Liver (tissue), 9 donors: ENCODE data around the gene RASAL2. TPM values are rescaled to one million over a fixed set of nuclear protein-coding genes. Genes with fewer than 3 reads are reported as not detected.
"Not testable (repeated sequence)": the region's sequence is repeated elsewhere in the genome, so short reads cannot be mapped to it uniquely, and the experiment has no call there.

Experiments
- DNase-seq: peaks from one replicate; pipeline ENCODE4 v3.0.0-alpha.2; 2017; ENCODE audit warnings: low spot score
- H3K27ac ChIP-seq, 2 donors: one replicate each; pipeline ENCODE4 v1.7.0; 2013; ENCODE audit warnings: inconsistent platforms in 2 of 2, low read length in 2 of 2, control low read depth in 1 of 2, low read depth in 1 of 2, mild to moderate bottlenecking in 1 of 2
- H3K27me3 ChIP-seq, 4 donors: one replicate each; pipeline versions ENCODE4 v1.6.1 to v1.7.0; 2013; ENCODE audit warnings: low read length in 3 of 4, inconsistent platforms in 1 of 4, mild to moderate bottlenecking in 1 of 4, moderate library complexity in 1 of 4; ENCODE audit not compliant: control insufficient read depth in 4 of 4, insufficient read depth in 4 of 4
- H3K36me3 ChIP-seq, 4 donors: one replicate each; pipeline versions ENCODE4 v1.6.1 to v1.7.0; 2013; ENCODE audit warnings: low read length in 3 of 4, mild to moderate bottlenecking in 3 of 4, low read depth in 1 of 4, moderate library complexity in 1 of 4; ENCODE audit not compliant: control insufficient read depth in 4 of 4, insufficient read depth in 3 of 4
- H3K4me1 ChIP-seq, 4 donors: one replicate each; pipeline versions ENCODE4 v1.6.1 to v1.7.0; 2013; ENCODE audit warnings: low read length in 3 of 4, mild to moderate bottlenecking in 3 of 4, moderate library complexity in 1 of 4; ENCODE audit not compliant: control insufficient read depth in 4 of 4, insufficient read depth in 4 of 4
- H3K4me3 ChIP-seq, 3 donors: one replicate each; pipeline versions ENCODE4 v1.6.1 to v1.7.0; 2013; ENCODE audit warnings: low read length in 3 of 3, control low read depth in 1 of 3, low read depth in 1 of 3, mild to moderate bottlenecking in 1 of 3
- H3K9ac ChIP-seq, 2 donors: one replicate each; pipeline ENCODE4 v1.7.0; 2013; ENCODE audit warnings: low read length in 2 of 2, mild to moderate bottlenecking in 2 of 2, moderate library complexity in 2 of 2, control low read depth in 1 of 2, low read depth in 1 of 2
- H3K9me3 ChIP-seq, 4 donors: one replicate each; pipeline versions ENCODE4 v1.6.1 to v1.7.0; 2013; ENCODE audit warnings: low read length in 3 of 4; ENCODE audit not compliant: control insufficient read depth in 4 of 4
- ATF3 ChIP-seq: IDR thresholded peaks from 2 replicates; pipeline ENCODE4 v1.6.1; 2016; ENCODE audit warnings: antibody characterized with exemption
- CTCF ChIP-seq: fragments of 150-350 bp; IDR thresholded peaks from 2 replicates; pipeline ENCODE4 v1.5.1; 2017; ENCODE audit warnings: improper control_type of control experiment, low read depth, low read length; ENCODE audit not compliant: missing input control
- EGR1 ChIP-seq, 2 donors: IDR thresholded peaks; 2 replicates each; pipeline ENCODE4 v1.6.1; 2016 to 2018; ENCODE audit warnings: antibody characterized with exemption in 2 of 2, low read depth in 2 of 2
- FOXA1 ChIP-seq: IDR thresholded peaks from 2 replicates; pipeline ENCODE4 v1.6.1; 2016; ENCODE audit warnings: antibody characterized with exemption
- FOXA2 ChIP-seq: IDR thresholded peaks from 2 replicates; pipeline ENCODE4 v1.6.1; 2016; ENCODE audit warnings: antibody characterized with exemption
- GABPA ChIP-seq, 2 donors: IDR thresholded peaks in 1 of 2; conservative IDR thresholded peaks in 1 of 2; 2 replicates each; pipeline ENCODE4 v1.6.1; 2016; ENCODE audit warnings: antibody characterized with exemption in 2 of 2, mild to moderate bottlenecking in 1 of 2, moderate library complexity in 1 of 2
- HNF4A ChIP-seq, 2 donors: conservative IDR thresholded peaks; 2 replicates each; pipeline ENCODE4 v1.6.1; 2016; ENCODE audit warnings: antibody characterized with exemption in 2 of 2, mild to moderate bottlenecking in 2 of 2
- HNF4G ChIP-seq: IDR thresholded peaks from 2 replicates; pipeline ENCODE4 v1.6.1; 2016; ENCODE audit warnings: antibody characterized with exemption
- JUND ChIP-seq, 2 donors: IDR thresholded peaks; 2 replicates each; pipeline ENCODE4 v1.6.1; 2016; ENCODE audit warnings: antibody characterized with exemption in 2 of 2
- NR2F2 ChIP-seq: IDR thresholded peaks from 2 replicates; pipeline ENCODE4 v1.6.1; 2016; ENCODE audit warnings: antibody characterized with exemption
- RAD21 ChIP-seq, 2 donors: IDR thresholded peaks; 2 replicates each; pipeline ENCODE4 v1.6.1; 2016; ENCODE audit warnings: antibody characterized with exemption in 2 of 2, mild to moderate bottlenecking in 2 of 2
- REST ChIP-seq: IDR thresholded peaks from 2 replicates; pipeline ENCODE4 v1.6.1; 2016; ENCODE audit warnings: antibody characterized with exemption, mild to moderate bottlenecking
- TAF1 ChIP-seq: conservative IDR thresholded peaks from 2 replicates; pipeline ENCODE4 v1.6.1; 2016; ENCODE audit warnings: antibody characterized with exemption, mild to moderate bottlenecking
- YY1 ChIP-seq: IDR thresholded peaks from 2 replicates; pipeline ENCODE4 v1.6.1; 2016; ENCODE audit warnings: antibody characterized with exemption, mild to moderate bottlenecking
- ZBTB33 ChIP-seq: IDR thresholded peaks from 2 replicates; pipeline ENCODE4 v1.6.1; 2016; ENCODE audit warnings: antibody characterized with exemption
- WGBS: extraction: QIAGEN DNeasy Blood & Tissue Kit; methylation state at CpG from one replicate; pipeline ENCODE4 v1.1.7; 2013; 5-methylcytosine and 5-hydroxymethylcytosine counted together
- polyA plus RNA-seq, 2 donors: library from polyadenylated mRNA; stranded (reverse) in 1 of 2; unstranded in 1 of 2; fragments of 200-250 nt in 1 of 2; fragments of >200 nt in 1 of 2; fragmentation: Nextera tagmentation in 1 of 2; extraction: Ambion mirVana in 1 of 2; gene quantifications; one replicate each; pipeline versions ENCODE4 v1.2.1 to v1.2.3, GENCODE V29; 2013 to 2015
- total RNA-seq, 2 donors: library from RNA; depleted of rRNA; stranded (reverse); fragments of >200 nt; gene quantifications; one replicate each; pipeline ENCODE4 v1.2.3, GENCODE V29; 2014
- TF ChIP-seq, protein P1 (sequence below): IDR thresholded peaks from 2 replicates; pipeline ENCODE4 v1.6.1; 2016; ENCODE audit warnings: antibody characterized with exemption
- donor health status: healthy.
- donor health status: healthy.
- donor health status: healthy.
- donor health status: healthy.
- donor health status: healthy.

Gene RASAL2
- total and polyA plus RNA-seq, 4 donors = 1.8 to 8.1 (median 4.1) TPM

GRCh38 chr1:178120088-178120487 is 26.2 kb downstream of the RASAL2 start:
- Histone ChIP-seq H3K27ac (no peak overlapping the region), H3K27me3 (no peaks in the 10 kb centered on the region), H3K9ac (no peak overlapping the region), H3K4me1 (no peaks in the 10 kb centered on the region), H3K4me3 (no peak overlapping the region), H3K9me3 (no peaks in the 10 kb centered on the region), H3K36me3 (no peaks in the 10 kb centered on the region)
- 97% methylated on average over 4 of the region's 4 CpGs for WGBS
- TF ChIP-seq NR2F2 = no peak
- TF ChIP-seq REST = no peak
- no peak for TF ChIP-seq CTCF
- no peak for TF ChIP-seq GABPA (IDR thresholded peaks at IDR 0.05 in 1 of 2, conservative IDR thresholded peaks at IDR 0.05 in 1 of 2)
- TF ChIP-seq ATF3 = no peak
- no peak for TF ChIP-seq TAF1
- no peak for TF ChIP-seq FOXA2
- DNase-seq = no peak

- H3K4me3 ChIP-seq, H3K27me3 ChIP-seq, H3K9ac ChIP-seq, H3K27ac ChIP-seq, DNase-seq, H3K9me3 ChIP-seq, H3K4me1 ChIP-seq, H3K36me3 ChIP-seq: not testable (repeated sequence)
- WGBS = 98% methylated on average over 7 of the region's 7 CpGs
Observed at GRCh38 chr1:178120520-178121052, 26.7 kb downstream of the RASAL2 start.

- no peak overlapping the region for H3K27ac ChIP-seq
- 72% methylated on average over 4 of the region's 4 CpGs for WGBS
- no peak for TF ChIP-seq HNF4A (conservative IDR thresholded peaks at IDR 0.05)
- no peak for TF ChIP-seq TAF1
- no peak for TF ChIP-seq FOXA1
- TF ChIP-seq YY1 = no peak
- no peak for TF ChIP-seq ATF3
- TF ChIP-seq, protein P1, sequence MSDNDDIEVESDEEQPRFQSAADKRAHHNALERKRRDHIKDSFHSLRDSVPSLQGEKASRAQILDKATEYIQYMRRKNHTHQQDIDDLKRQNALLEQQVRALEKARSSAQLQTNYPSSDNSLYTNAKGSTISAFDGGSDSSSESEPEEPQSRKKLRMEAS = no peak
- TF ChIP-seq JUND (IDR thresholded peaks at IDR 0.05) = no peak
- TF ChIP-seq FOXA2 = no peak
- no peak for TF ChIP-seq GABPA (IDR thresholded peaks at IDR 0.05 in 1 of 2, conservative IDR thresholded peaks at IDR 0.05 in 1 of 2)
- TF ChIP-seq RAD21 (IDR thresholded peaks at IDR 0.05) = no peak
- TF ChIP-seq ZBTB33 = no peak
- no peak for TF ChIP-seq EGR1 (IDR thresholded peaks at IDR 0.05; ENCODE audit: low read depth in 2 of 2)
- TF ChIP-seq CTCF = no peak
- no peak for TF ChIP-seq HNF4G
- no peak for TF ChIP-seq NR2F2
Observed at GRCh38 chr1:178121883-178122282, 28.0 kb downstream of the RASAL2 start.

More at GRCh38 chr1:178121883-178122282, 28.0 kb downstream of the RASAL2 start:
- no peak for DNase-seq
- no peaks in the 10 kb centered on the region for H3K9me3 ChIP-seq
- no peak overlapping the region for H3K4me3 ChIP-seq
- H3K27me3 ChIP-seq = no peaks in the 10 kb centered on the region
- H3K9ac ChIP-seq = no peak overlapping the region
- no peaks in the 10 kb centered on the region for H3K4me1 ChIP-seq
- no peaks in the 10 kb centered on the region for H3K36me3 ChIP-seq
